ENCODE results near the gene ACYP2.

GRCh38 chr2:54158311-54158710 is 42.9 kb downstream of the ACYP2 start:
- TF ChIP-seq POLR2AphosphoS5 (IDR thresholded peaks at IDR 0.05; ENCODE audit: borderline replicate concordance, low read depth, low read length) (no peak), EZH2 (IDR thresholded peaks at IDR 0.05) (no peak)

All from SK-N-MC (cell line).